ENCODE measurements around the gene HPSE2. TPM values are rescaled to one million over a fixed set of nuclear protein-coding genes. Genes with fewer than 3 reads are reported as not detected.

HPSE2 gene
- total RNA-seq, 1 donor from 2014 or later, result not detected

- no peak overlapping the region for H3K4me3 ChIP-seq (ENCODE audit: low read depth, low read length)
- TF ChIP-seq, protein P1, sequence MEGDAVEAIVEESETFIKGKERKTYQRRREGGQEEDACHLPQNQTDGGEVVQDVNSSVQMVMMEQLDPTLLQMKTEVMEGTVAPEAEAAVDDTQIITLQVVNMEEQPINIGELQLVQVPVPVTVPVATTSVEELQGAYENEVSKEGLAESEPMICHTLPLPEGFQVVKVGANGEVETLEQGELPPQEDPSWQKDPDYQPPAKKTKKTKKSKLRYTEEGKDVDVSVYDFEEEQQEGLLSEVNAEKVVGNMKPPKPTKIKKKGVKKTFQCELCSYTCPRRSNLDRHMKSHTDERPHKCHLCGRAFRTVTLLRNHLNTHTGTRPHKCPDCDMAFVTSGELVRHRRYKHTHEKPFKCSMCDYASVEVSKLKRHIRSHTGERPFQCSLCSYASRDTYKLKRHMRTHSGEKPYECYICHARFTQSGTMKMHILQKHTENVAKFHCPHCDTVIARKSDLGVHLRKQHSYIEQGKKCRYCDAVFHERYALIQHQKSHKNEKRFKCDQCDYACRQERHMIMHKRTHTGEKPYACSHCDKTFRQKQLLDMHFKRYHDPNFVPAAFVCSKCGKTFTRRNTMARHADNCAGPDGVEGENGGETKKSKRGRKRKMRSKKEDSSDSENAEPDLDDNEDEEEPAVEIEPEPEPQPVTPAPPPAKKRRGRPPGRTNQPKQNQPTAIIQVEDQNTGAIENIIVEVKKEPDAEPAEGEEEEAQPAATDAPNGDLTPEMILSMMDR (conservative IDR thresholded peaks at IDR 0.05; ENCODE audit: low read depth, low read length), result no peak
- no peak for DNase-seq (ENCODE audit: low read depth)
Observed at GRCh38 chr10:99057936-99058690, 177.5 kb downstream of the HPSE2 start.

DNA sequence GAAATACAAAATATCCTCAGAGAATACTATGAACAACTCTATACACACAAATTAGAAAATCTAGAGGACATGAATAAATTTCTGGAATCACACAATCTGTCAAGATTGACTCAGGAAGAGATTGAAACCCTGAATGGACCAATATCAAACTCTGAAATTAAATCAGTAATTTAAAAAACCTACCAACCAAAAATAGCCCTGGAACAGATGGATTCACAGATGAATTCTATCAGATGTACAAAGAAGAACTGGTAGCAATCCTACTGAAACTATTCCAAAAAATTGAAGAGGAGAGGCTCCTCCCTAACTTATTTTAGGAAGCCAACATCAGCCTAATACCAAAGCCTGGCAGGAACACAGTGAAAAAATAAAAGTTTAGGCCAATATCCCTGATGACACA is 190.0 kb downstream of the HPSE2 start:
- DNase-seq (ENCODE audit: low read depth), result no peak
- TF ChIP-seq, protein P1 (conservative IDR thresholded peaks at IDR 0.05; ENCODE audit: low read depth, low read length), result no peak
- no peak overlapping the region for H3K4me3 ChIP-seq (ENCODE audit: low read depth, low read length)

DNA sequence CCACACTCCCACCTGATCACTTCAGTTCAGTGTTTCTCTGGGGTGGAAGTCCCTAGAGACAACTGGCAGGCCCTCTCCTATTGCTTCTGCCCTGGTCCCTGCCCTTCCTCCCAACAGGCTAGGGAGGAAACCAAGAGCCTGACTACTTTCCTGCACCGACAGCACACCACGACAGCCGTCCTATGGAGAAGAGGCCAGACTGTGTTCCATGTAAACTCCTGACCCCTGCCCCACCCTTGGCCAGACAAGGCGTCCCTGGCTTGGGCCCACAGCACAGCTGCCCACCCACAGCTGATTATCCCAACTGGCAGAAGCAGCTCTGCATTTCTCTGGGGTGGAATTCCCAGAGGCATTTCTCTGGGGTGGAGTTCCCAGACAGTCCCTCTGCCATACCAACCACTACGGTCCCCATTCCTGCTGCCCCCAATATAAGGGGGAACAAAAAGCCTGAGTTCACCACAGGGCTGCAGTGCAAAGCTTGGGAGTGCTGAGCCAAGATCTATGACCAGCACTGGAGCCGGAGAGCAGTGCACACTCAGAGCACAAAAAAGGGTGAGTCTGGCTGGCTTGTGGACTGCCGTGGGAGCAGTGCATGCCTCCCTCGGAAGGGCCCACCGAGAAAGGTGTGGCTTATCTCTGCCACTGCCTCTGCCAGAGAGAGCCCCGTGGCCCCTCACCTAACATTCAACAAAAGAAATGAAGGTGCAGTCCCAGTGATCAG is 193.4 kb downstream of the HPSE2 start:
- no peak overlapping the region for H3K4me3 ChIP-seq (ENCODE audit: low read depth, low read length)
- TF ChIP-seq, protein P1 (conservative IDR thresholded peaks at IDR 0.05; ENCODE audit: low read depth, low read length), result no peak
- DNase-seq (ENCODE audit: low read depth), result no peak

DNA sequence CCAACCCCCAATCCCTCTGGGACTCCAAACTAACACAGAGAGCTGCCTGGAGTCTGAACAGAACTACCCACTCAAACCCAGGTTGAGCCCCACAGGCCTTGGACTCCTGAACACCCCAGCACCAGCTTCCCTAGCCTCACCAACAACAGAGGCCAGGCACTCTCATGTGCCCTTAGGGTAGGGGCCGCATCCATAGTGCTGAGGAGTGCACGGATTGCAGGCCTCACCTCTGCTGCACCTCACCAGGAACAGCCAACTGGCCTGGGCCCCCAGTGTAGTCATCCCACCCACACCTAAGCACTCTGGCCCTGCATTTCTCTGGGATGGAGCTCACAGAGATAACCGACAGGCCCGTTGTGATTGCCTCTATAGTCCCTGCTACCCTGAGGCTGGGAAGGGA is 194.2 kb downstream of the HPSE2 start:
- H3K4me3 ChIP-seq (ENCODE audit: low read depth, low read length), result no peak overlapping the region

GRCh38 chr10:99013885-99014284 is 221.8 kb downstream of the HPSE2 start:
- no peak for DNase-seq (ENCODE audit: low read depth)

More for the DNA sequence above, 194.2 kb downstream of the HPSE2 start:
- no peak for DNase-seq (ENCODE audit: low read depth)
- TF ChIP-seq, protein P1 (conservative IDR thresholded peaks at IDR 0.05; ENCODE audit: low read depth, low read length), result no peak

DNA sequence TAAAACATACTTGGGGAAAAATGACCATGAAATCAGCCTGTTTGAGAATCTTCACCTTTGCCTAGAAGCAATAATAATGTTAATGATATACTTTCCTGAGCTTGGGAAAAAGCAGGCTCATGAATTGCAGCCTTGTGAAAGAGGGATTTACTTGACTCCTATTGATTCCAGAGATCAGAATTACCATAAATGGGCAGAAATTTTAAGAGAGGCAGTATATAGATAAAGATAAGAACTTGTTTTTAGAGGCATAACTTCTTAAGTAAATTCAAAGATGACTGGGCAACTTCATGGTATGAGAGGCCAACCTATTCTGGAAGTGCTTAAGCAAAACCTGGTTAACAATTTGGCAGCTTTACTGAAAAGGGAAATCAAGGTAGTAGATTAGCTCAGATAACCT is 225.4 kb downstream of the HPSE2 start:
- TF ChIP-seq, protein P1 (conservative IDR thresholded peaks at IDR 0.05; ENCODE audit: low read depth, low read length), result no peak
- no peak for DNase-seq (ENCODE audit: low read depth)
- H3K4me3 ChIP-seq (ENCODE audit: low read depth, low read length), result no peak overlapping the region

More at GRCh38 chr10:99013885-99014284, 221.8 kb downstream of the HPSE2 start:
- TF ChIP-seq, protein P1 (conservative IDR thresholded peaks at IDR 0.05; ENCODE audit: low read depth, low read length), result no peak
- H3K4me3 ChIP-seq (ENCODE audit: low read depth, low read length), result no peak overlapping the region

Measured in epithelial cell of proximal tubule (primary cell).